Fibroblast of skin of scalp (primary cell): ENCODE measurements around the gene LCOR.
"Not testable (repeated sequence)": the region's sequence is repeated elsewhere in the genome, so short reads cannot be mapped to it uniquely, and the experiment has no call there.

Experiments used
- DNase-seq: peaks from one replicate; pipeline ENCODE4 v3.0.0-alpha.2; 2013

LCOR gene

DNA sequence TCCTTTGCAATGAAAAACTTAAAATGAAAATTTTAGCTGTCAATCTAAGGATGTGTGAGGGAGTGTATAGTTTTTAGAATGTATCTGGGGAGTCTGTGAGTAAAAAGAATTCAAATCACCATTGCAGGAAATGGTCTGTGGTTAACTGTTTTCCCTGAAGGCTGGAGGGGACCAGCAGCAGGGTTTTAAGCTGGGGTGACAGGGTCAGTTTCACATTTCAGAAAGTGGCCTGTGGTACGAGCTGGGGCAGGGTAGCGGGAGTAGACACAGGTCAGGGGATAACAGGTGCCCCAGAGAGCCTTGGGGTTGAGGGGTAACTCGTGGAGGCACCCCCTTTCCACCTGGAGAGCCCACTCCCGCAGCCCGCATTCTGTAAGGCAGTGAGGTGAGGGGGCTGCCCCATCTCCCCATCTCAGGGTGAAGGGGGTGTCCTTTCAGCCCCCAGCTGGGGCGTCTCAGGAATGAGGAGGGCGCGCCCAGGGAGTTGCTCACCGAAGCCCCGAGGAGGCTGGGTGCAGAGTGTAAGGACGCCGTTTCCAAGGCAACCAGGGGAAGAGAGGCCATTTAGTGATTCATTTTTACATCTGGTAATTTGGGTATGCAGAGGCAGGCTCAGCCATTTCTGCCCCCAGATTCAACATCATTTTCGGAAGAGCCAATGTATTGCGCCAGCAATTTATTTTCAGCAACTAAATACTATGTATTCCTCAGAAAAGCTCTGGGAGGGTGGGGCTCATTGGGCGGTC lies 184.8 kb downstream of the LCOR start:
- no peak for DNase-seq

DNA sequence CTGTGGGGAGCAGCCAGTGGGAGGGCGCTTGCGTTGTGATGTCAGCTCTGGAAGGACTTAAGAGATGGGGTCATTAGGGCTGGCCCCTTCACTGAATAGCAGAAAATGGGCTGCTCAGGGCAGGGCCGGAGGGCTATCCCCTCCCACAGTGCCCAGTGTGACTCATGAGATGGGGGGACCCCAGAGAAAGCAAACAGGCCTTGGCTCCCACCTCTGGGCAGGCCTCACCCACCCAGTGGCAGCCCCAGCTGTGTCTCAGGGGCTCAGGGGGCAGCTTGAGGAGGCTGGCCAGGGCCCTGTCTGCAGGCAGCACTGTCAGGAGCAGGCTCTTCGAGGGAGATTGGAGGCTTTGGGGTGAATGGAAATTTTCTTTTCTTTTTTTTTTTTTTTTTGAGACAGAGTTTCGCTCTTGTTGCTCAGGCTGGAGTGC lies 185.4 kb downstream of the LCOR start:
- no peak for DNase-seq

DNA sequence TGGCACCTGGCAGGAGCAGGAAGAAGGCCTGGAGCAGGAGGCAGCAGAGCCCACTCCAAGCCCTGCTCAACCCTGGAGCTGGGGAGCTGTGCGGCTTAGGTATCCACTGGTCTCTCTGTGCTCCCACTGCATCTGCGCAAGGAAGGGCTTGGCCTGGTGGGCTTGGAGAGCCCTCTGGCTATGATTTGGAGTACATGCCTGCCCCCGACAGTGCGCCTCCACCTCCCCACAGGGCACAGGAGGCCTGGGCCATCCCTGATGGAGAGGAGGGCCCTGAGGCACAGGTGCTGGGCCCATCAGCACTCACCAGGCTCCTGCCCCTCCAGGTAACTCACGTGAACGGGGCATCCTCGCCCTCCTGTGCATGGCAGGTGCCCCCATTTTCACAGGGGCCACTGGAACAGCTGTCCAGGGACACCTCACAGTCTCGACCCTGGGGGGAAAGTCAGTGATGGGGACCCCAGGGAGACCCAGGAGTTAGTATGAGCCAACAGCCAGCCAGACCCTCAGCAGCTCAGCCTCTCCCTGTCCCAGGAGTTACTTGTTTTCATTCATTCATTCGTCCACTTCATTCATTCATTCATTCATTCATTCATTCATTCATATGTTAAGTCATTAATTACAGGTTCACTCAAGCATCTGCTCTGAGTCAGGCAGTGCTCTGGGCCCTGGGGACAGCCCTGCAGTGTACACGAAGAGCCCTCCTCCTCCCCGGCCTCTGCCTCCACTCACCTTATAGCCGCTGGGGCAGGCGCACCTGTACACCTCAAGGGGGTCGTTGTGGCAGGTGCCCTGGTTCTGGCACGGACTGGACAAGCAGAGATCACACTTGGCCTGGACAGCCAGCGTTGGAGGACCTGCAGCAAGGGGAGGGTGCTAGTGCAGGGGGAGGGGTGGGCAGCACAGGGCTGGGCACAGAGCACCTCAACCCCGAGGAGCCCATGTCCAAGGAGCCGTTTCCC lies 186.4 kb downstream of the LCOR start:
- DNase-seq: no peak

DNA sequence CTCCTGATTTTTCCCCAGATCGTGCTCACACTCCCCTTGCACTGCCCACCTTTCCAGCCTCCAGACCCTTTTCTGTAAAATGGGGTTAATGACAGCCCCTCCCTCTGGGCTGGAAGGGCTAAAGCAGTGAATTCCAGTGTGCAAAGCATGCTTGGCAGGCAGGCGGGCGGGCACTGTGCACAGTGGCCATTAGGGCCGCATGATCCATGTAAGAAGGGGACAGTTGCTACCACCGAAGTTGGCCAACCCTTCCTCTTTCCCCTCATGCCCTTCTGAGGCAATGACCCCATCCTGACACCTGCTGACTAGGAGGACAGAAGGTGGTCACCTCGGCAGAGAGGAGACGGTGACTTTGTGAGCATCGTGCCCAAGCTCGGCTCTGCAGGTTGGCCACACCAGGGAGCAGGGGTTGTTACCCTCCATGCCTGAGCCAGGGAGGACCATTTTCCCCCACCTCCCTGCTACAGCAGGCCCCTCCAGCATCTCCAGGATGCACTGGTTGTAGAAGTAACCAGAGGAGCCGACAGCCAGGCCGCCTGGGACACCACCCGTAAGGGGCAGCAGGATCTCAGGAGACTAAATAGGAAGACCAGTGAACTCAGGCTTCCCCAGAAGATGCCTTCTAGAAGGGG lies 187.2 kb downstream of the LCOR start:
- DNase-seq: no peak

DNA sequence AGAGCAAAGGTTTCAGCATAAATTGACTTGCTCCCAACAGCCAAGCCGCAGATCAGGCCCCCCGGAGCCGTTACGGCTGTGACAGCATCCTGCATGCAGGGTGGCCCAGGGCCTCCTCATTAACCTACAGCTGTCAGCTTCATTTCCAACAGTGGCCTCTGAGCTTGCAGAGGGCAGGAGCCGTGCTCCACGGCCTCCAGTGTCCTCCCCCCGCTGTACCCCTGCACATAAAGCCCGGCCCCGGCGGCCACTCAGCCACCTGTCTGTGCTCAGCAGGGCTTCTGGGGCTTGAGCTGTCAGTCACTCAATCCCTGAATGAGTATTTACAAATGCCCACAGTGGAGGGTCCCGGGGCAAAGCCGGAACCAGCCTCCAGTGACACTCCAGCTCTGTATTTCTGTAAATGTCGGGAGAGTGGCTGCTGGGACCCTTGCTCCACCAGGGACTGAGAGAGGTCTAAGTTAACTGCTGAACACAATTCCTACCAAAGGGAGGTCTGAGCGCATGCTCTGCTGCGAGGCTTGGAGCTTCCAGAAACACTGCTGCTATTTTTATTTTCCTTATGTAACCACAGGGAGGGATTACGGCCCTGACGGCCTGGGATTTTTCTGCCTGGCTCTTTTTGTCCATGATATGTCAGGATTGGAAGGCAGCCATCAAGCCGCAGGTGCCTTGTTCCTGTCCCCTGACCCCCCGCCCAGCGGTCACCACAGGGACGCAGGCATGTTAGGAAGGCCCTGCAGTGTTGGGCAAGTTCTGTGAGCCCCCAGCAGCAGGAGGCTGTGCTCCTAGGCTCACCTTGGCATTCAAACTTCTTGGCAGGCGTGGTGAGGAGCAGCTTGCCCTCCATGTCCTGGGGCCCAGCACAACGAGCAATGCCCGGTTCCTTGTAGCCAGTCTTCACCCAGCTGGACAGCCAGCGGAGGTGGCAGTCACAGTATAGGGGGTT lies 188.6 kb downstream of the LCOR start:
- DNase-seq: peak; percentile 39

DNA sequence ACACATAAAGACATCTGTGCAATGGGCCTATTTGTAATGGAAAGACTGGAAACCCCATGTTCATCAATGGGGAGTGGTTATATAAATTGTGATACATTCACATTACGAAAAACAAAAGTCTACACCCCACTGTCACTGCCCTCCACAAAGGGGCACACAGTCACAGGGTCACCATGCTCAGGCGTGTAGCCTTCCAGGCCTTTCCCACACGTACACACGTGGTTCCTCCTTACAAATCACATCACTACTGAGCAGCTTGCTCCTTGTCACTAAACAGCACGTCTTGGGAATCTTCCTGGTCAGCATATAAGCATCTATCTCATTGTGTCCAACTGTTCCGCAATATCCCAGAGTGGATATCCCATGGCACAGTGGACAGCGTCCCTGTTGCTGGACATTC lies 190.5 kb downstream of the LCOR start:
- no peak for DNase-seq

DNA sequence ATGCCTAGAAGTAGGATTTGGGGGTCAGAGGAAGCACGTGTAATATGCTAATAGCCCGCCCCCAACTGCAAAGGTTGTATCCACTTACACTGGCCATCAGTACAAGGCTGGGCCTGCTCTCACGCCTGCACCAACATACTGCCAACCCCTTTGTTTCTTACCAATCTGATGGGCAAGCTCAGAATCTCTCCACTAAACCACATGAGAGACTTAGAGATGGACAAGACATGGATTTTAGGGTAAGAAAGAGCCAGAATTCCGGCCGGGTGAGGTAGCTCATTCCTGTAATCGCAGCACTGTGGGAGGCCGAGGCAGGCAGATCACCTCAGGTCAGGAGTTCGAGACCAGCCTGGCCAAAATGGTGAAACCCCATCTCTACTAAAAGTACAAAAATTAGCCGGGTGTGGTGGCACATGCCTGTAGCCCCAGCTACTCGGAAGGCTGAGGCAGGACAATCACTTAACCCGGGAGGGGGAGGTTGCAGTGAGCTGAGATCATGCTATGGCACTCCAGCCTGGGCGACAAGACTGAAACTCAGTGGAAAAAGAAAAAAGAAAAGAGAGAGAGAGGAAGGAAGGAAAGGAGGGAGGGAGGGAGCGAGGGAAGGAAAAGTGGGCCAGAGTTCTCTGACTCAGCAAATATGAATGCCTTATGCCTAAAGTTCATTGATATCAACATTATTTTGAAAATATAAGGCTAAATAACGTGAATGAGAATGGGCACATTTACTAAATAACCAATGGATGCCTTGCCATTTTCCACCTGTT lies 191.5 kb downstream of the LCOR start:
- peak; percentile 31 for DNase-seq

DNA sequence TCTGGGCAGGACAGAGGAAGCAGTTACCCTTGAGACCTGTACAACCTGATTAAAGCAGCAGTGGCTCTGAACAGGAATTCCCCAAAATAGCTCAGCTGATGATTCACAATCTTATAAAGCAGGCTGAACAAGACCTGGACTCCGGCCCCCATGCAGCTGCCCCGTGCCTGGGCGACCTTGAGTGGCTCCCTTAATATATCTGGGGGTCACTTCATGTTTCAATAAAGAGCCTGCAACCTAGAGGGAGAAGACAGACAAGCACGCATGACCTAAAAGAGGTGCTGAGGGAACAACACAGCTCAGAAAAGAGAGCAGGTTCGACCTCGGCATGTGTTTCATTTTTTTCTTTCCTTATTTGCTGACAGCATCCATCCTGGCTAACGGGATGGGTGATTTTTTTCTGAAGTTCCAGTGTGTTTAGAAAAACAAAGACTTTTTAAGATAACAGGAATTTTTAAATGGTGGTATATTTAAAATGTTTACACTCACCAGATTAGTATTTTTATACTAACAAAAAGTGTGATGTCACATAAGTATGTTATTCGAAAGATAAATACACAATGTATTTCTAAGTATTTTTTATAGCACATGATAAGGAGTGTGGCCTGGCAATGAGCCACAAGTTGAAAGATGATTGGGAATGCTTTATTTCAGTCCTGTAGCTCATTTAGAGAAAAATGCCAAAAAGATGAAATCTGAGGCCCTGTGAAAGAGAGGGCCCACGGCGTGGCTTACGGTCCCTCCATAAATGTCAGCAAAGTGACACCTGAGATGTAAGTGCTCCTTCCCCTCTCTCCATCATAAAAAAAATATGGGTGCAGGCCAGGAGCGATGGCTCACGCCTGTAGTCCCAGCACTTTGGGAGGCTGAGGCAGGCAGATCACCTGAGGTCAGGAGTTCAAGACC lies 192.3 kb downstream of the LCOR start:
- DNase-seq: peak; percentile 84

DNA sequence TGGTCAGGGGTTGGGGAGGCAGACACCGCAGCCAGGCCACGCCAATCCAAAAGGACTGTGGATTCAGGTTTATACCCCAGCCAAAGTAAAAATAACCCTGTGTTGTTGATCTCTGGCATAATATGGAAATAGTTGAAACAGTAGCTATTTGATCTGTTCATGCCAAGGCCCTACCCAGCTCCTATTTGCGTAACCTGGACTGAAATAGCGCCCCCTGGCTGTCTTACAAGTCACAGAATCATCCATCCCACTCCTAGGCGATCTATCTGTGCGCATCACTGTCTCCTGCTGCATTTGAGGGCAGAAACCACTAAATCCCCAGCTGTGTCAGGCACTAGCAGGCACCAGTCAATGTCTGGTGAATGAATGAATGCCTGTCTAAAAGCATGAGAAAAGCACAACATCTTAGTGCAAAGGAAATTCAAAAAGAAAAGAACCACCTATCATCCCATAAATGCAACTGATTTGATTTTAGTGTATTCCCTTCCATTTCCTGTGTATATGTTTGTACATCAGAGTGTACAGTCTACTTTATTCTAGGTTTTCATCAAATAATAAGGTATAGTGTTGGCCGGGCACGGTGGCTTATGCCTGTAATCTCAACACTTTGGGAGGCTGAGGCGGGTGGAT lies 193.6 kb downstream of the LCOR start:
- DNase-seq: peak; percentile 48

DNA sequence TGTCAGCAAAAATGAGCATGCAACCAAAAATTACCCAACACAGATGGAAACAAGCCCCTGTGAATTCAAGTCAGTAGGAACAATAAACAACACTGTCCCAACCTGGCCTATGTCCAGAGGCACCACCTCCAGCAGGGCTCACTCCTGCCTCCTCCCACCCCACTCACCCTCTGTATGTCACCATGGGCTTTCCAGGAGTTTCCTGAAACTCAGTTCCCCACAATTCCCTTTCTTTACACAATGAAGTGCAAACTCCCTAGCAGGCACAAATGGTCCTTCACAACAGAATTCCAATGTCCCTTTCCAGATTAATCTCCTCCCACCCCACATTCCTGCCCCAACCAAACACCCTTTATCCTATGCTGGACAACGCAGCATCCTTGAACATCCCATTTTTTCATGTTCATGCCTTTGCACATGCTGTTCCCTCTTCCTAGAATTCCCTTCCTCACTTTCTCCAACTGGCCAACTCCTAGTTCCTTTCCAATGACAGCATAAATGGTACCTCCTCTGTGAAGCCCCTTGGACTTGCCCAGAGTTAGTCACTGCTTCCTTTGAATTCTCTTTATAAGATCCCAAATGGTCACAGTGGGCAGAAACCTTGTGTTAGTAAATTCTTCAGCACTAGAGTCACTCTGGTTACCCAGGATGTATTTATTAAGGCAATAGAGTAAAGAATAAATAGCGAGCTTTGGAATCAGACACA lies 196.2 kb downstream of the LCOR start:
- DNase-seq: peak; percentile 61

DNA sequence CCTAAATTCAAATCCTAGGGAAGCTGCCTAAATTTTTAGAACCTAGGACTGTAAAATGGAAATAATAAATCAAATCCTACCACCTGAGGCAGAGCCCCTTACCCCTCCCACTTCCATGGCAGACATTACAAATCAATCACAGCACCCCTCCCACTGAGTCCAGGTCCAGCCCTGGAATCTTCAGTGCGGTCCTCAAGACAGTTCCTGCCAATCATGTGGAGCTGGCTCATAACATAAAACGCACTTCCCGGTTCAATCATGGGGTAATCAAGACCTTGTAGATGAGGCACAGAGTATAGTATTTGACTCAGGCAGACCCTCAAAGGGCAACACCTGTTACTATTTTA lies 196.7 kb downstream of the LCOR start:
- no peak for DNase-seq

DNA sequence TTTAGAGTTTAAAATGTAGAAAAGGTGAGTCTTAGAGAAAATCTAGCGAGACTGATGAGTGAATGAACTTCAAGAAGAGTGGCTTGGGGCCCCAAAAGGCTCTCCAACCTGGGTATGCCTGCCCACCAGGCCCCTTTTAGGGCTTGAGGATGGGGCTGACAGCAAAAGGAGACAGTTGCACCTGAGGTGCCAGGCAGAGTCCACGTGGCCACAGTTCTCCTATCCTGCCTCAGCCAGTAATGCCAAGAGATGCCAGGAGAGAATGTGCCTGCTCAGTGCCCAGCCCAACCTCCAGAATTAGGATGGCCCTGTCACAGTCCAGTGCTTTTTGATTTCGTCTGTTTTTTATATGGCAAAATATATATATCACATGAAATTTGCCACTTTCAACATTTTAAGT lies 197.2 kb downstream of the LCOR start:
- no peak for DNase-seq

DNA sequence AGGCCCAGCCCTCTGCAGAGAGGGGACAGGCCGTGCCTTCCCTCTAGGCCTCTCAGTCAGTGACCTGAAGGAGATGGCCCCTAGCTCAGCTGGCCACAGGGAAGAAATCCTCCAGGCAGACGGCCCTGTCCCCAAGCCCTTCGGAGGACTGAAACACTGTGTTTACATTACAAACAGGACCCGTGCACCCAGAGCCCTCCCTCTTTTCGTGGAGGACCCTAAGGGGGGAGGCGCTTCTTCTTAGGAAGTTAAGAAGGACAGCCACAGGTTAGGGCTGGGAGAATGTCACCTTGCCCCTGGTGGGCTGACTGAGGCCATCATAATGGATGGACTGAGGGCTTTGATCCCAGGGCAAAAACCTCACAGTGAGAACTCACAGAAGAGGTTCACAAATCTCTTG lies 198.8 kb downstream of the LCOR start:
- DNase-seq: no peak

DNA sequence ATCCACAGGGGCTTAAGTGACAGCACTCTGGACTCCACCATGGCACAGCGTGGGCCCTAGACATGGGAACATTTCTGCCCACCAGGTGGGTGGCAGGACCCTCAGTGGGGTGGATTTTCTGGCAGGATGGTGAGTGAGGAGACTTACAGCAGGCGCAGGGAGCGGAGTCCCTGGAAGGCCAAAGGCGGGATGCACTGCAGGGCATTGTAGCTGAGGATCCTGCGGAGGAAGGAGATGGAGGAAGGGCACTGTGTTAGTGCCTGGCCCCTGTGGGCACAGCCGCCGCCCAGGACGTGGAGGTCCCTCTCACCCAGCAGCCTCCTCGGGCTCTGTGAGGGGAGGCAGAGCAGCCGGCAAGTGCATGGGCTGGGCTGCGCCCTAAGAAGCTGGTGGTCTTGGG lies 199.4 kb downstream of the LCOR start:
- no peak for DNase-seq

DNA sequence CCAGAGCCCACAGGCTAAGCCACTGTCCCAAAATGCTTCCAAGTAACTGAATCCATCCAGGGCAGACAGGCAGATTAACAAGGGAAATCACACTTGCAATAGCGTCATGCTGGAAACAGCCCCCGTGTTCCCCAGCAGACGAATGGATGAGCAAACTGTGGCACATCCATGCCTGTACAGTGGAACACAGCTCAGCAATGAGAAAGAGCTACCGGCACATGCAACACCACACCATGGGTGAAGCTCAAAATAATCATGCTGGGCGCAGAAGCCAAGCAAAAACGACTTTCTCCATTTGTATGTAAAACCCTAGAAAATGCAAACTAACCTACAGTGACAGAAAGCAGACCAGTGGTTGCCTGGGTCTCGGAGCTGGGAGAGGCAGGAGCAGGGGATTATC lies 200.5 kb downstream of the LCOR start:
- no peak for DNase-seq

DNA sequence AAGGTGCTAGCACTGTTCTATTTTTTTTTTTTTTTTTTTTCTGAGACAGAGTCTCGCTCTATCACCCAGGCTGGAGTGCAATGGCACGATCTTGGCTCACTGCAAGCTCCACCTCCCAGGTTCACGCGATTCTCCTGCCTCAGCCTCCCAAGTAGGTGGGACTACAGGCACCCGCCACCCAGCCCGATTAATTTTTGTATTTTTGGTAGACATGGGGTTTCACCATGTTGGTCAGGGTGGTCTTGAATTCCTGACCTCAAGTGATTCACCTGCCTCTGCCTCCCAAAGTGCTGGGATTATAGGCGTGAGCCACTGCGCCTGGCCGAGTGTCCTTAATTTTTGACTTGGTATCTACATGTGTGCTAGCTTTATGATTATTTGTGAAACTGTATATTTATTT lies 201.7 kb downstream of the LCOR start:
- not testable (repeated sequence) for DNase-seq

DNA sequence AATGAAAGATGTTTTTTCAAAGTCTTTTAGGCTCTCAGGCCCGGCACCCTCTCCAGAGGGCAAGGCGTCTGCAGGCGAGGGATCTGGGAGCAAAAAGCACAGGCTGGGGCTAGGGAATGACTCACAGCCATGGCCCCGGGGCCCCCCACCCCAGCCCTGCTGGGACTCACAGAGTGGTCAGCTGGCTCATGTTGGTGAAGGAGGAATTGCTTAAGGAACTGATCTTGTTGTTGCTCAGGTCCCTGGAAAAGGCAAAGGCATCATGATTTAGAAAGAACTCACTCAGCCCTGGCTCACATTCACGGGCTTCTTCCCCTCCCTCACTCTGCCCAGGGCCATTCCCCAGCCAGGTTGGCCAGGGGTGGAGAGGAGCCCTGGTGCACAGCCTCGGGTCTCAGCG lies 202.2 kb downstream of the LCOR start:
- no peak for DNase-seq

DNA sequence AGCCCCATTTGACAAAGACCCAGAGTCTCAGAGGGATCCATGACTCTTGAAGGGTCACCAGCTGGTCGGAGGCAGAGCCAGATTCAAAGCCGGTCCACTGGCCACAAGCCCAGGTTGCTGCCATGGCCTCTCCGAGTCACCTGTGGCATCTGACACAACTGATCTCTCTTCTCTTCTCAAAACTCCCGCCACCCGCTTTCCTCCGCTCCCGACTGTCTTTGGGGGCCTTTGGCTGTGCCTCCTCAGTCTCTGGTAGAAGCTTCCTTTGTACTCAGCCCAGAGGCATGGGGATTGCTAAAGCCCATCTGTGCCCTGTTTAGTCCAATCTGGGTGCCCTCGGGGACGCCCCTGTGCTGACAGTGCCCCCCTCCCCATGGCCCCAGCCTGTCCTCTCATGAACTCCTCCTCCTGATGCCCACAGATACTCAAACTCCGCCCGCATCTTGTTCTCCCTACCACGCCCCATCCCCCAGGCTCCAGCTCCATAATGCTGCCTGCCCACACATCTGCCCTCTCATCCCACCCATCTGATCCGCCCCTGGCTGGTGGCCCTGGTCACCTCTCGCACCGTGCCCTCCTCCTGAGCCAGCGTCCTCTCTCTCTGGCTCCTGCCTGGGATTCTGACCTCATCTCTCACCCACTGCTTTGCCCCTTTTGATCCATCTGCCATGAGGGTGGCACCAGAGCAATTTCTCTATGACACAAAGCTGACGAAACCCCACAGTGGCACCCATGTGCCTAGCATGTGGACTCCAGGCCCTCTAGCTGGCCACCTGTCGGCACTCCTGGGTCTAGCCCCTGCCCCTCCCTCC lies 203.1 kb downstream of the LCOR start:
- DNase-seq: no peak
